Karpas-422 (cell line): Measurements from ENCODE around the gene BBS1. TPM values are rescaled to one million over a fixed set of nuclear protein-coding genes. Genes with fewer than 3 reads are reported as not detected.

Experiments used
- DNase-seq: peaks from one replicate; pipeline ENCODE4 v3.0.0-alpha.2; 2015
- H2AFZ ChIP-seq: fragments of 200-600 bp; sonication (generic); 2 replicates; pipeline ENCODE4 v1.6.1; 2014; ENCODE audit warnings: antibody characterized with exemption, low read length, mixed read lengths
- H3K27ac ChIP-seq: fragments of 200-600 bp; sonication (generic); 2 replicates; pipeline ENCODE4 v1.5.1; 2014; ENCODE audit warnings: mild to moderate bottlenecking, low read length, moderate library complexity
- H3K27me3 ChIP-seq: fragments of 200-600 bp; sonication (generic); 2 replicates; pipeline ENCODE4 v1.6.1; 2014; ENCODE audit warnings: low read length, mixed read lengths
- H3K36me3 ChIP-seq: fragments of 200-600 bp; sonication (generic); 2 replicates; pipeline ENCODE4 v1.6.1; 2014; ENCODE audit warnings: low read length, mixed read lengths; ENCODE audit not compliant: insufficient read depth
- H3K4me1 ChIP-seq: fragments of 200-600 bp; sonication (generic); 2 replicates; pipeline ENCODE4 v1.6.1; 2014; ENCODE audit warnings: mild to moderate bottlenecking, low read length, mixed read lengths
- H3K4me2 ChIP-seq: fragments of 200-600 bp; sonication (generic); 2 replicates; pipeline ENCODE4 v1.6.1; 2014; ENCODE audit warnings: low read length, low read depth, mild to moderate bottlenecking; ENCODE audit not compliant: poor library complexity, severe bottlenecking
- H3K4me3 ChIP-seq: fragments of 200-600 bp; sonication (generic); 2 replicates; pipeline ENCODE4 v1.5.1; 2014; ENCODE audit warnings: mild to moderate bottlenecking, antibody characterized with exemption, low read length, mixed read lengths
- H3K79me2 ChIP-seq: fragments of 200-600 bp; sonication (generic); 2 replicates; pipeline ENCODE4 v1.6.1; 2014; ENCODE audit warnings: mild to moderate bottlenecking, low read length, mixed read lengths
- H3K9ac ChIP-seq: fragments of 200-600 bp; sonication (generic); 2 replicates; pipeline ENCODE4 v1.6.0; 2014; ENCODE audit warnings: low read length
- H3K9me2 ChIP-seq: fragments of 200-600 bp; sonication (generic), shearing (Covaris generic); replicated peaks from 2 replicates; pipeline ENCODE4 v1.6.0; 2014; ENCODE audit warnings: mild to moderate bottlenecking, low read length, moderate library complexity; ENCODE audit not compliant: insufficient read depth
- H3K9me3 ChIP-seq: fragments of 300-700, 200-600 bp; sonication (generic); 2 replicates; pipeline ENCODE4 v1.6.1; 2014; ENCODE audit warnings: low read length, mixed read lengths
- H4K20me1 ChIP-seq: fragments of 200-600 bp; sonication (generic); 2 replicates; pipeline ENCODE4 v1.6.1; 2014; ENCODE audit warnings: mild to moderate bottlenecking, antibody characterized with exemption, low read length, low read depth; ENCODE audit not compliant: insufficient read depth
- total RNA-seq: library from RNA; depleted of rRNA; stranded (reverse); fragments of >200 nt; shearing (Covaris generic); gene quantifications from 2 replicates; pipeline ENCODE4 v1.2.3, GENCODE V29; 2014; ENCODE audit warnings: low replicate concordance

The BBS1 gene
- total RNA-seq, 1 experiment from 2014 or later: 9.1 TPM

- Histone ChIP-seq H3K9me2 (no peaks in the 10 kb centered on the region), H3K9me3 (no peaks in the 10 kb centered on the region), H3K9ac (no peak overlapping the region), H4K20me1 (no peaks in the 10 kb centered on the region), H3K36me3 (no peaks in the 10 kb centered on the region), H3K27ac (no peak overlapping the region), H3K79me2 (no peaks in the 10 kb centered on the region), H3K4me2 (no peak overlapping the region), H3K4me1 (no peaks in the 10 kb centered on the region), H3K27me3 (no peaks in the 10 kb centered on the region), H3K4me3 (no peak overlapping the region), H2AFZ (no peak overlapping the region)
- DNase-seq: no peak
These were observed 45.7 kb downstream of the BBS1 start for GRCh38 chr11:66556086-66556485.

- H3K79me2 ChIP-seq: no peaks in the 10 kb centered on the region
- no peak overlapping the region for H3K27ac ChIP-seq
- no peaks in the 10 kb centered on the region for H3K9me2 ChIP-seq
- no peak overlapping the region for H3K4me3 ChIP-seq
- H3K27me3 ChIP-seq: no peaks in the 10 kb centered on the region
- H3K4me2 ChIP-seq: no peak overlapping the region
- H3K4me1 ChIP-seq: no peaks in the 10 kb centered on the region
- no peak for DNase-seq
- H3K9ac ChIP-seq: no peak overlapping the region
- H3K36me3 ChIP-seq: no peaks in the 10 kb centered on the region
- H3K9me3 ChIP-seq: no peaks in the 10 kb centered on the region
- no peak overlapping the region for H2AFZ ChIP-seq
- no peaks in the 10 kb centered on the region for H4K20me1 ChIP-seq
These were observed 47.4 kb downstream of the BBS1 start for GRCh38 chr11:66557733-66558326.

GRCh38 chr11:66559142-66559865, 48.9 kb downstream of the BBS1 start:
- DNase-seq: no peak
- Histone ChIP-seq H3K79me2 (no peaks in the 10 kb centered on the region), H2AFZ (no peak overlapping the region), H3K27me3 (no peaks in the 10 kb centered on the region), H3K27ac (no peak overlapping the region), H3K4me1 (no peaks in the 10 kb centered on the region), H3K9me3 (no peaks in the 10 kb centered on the region), H3K4me3 (no peak overlapping the region), H3K9me2 (no peaks in the 10 kb centered on the region), H3K4me2 (no peak overlapping the region), H3K36me3 (no peaks in the 10 kb centered on the region), H3K9ac (no peak overlapping the region), H4K20me1 (no peaks in the 10 kb centered on the region)

- Histone ChIP-seq H3K79me2 (no peaks in the 10 kb centered on the region), H3K4me1 (no peaks in the 10 kb centered on the region), H3K27me3 (no peaks in the 10 kb centered on the region), H3K4me2 (no peak overlapping the region), H4K20me1 (no peaks in the 10 kb centered on the region), H3K36me3 (no peaks in the 10 kb centered on the region), H3K27ac (no peak overlapping the region), H3K9me2 (no peaks in the 10 kb centered on the region), H2AFZ (no peak overlapping the region), H3K9ac (no peak overlapping the region), H3K9me3 (no peaks in the 10 kb centered on the region), H3K4me3 (no peak overlapping the region)
- no peak for DNase-seq
These were observed 49.6 kb downstream of the BBS1 start for GRCh38 chr11:66559866-66560676.

- Histone ChIP-seq H3K79me2 (no peaks in the 10 kb centered on the region), H3K4me3 (no peak overlapping the region), H3K9ac (no peak overlapping the region), H3K36me3 (no peaks in the 10 kb centered on the region), H3K9me2 (no peaks in the 10 kb centered on the region), H3K27me3 (no peaks in the 10 kb centered on the region), H4K20me1 (no peaks in the 10 kb centered on the region), H2AFZ (no peak overlapping the region), H3K9me3 (no peaks in the 10 kb centered on the region), H3K4me2 (no peak overlapping the region), H3K4me1 (no peaks in the 10 kb centered on the region), H3K27ac (no peak overlapping the region)
- DNase-seq: no peak
These were observed 50.9 kb downstream of the BBS1 start for GRCh38 chr11:66561178-66561974.

- Histone ChIP-seq H3K36me3 (no peaks in the 10 kb centered on the region), H3K27me3 (no peaks in the 10 kb centered on the region), H3K4me1 (no peaks in the 10 kb centered on the region), H3K4me3 (no peak overlapping the region), H2AFZ (no peak overlapping the region), H3K9ac (no peak overlapping the region), H3K79me2 (no peaks in the 10 kb centered on the region), H3K4me2 (no peak overlapping the region), H3K27ac (no peak overlapping the region), H3K9me3 (no peaks in the 10 kb centered on the region), H4K20me1 (no peaks in the 10 kb centered on the region), H3K9me2 (no peaks in the 10 kb centered on the region)
- DNase-seq: no peak
These were observed 51.5 kb downstream of the BBS1 start for GRCh38 chr11:66561975-66562248.

GRCh38 chr11:66562275-66562674, 51.8 kb downstream of the BBS1 start:
- no peaks in the 10 kb centered on the region for H3K27me3 ChIP-seq

More at GRCh38 chr11:66562275-66562674, 51.8 kb downstream of the BBS1 start:
- DNase-seq: no peak
- H3K27ac ChIP-seq: no peak overlapping the region
- no peaks in the 10 kb centered on the region for H3K36me3 ChIP-seq
- H3K4me2 ChIP-seq: no peak overlapping the region
- H3K9me3 ChIP-seq: no peaks in the 10 kb centered on the region
- no peaks in the 10 kb centered on the region for H4K20me1 ChIP-seq
- no peak overlapping the region for H3K9ac ChIP-seq
- H2AFZ ChIP-seq: no peak overlapping the region
- H3K4me1 ChIP-seq: no peaks in the 10 kb centered on the region
- no peaks in the 10 kb centered on the region for H3K9me2 ChIP-seq
- no peaks in the 10 kb centered on the region for H3K79me2 ChIP-seq
- no peak overlapping the region for H3K4me3 ChIP-seq
